Smooth muscle cell of the brain vasculature (primary cell): Measurements from ENCODE around the gene CHRNA3.
A peak's percentile ranks its signal among the peaks of the same experiment; 100 is the strongest.

Source experiments
- DNase-seq: peaks from one replicate; pipeline ENCODE4 v3.0.0-alpha.2; 2012; ENCODE audit warnings: low read depth, low spot score

Gene CHRNA3

DNA sequence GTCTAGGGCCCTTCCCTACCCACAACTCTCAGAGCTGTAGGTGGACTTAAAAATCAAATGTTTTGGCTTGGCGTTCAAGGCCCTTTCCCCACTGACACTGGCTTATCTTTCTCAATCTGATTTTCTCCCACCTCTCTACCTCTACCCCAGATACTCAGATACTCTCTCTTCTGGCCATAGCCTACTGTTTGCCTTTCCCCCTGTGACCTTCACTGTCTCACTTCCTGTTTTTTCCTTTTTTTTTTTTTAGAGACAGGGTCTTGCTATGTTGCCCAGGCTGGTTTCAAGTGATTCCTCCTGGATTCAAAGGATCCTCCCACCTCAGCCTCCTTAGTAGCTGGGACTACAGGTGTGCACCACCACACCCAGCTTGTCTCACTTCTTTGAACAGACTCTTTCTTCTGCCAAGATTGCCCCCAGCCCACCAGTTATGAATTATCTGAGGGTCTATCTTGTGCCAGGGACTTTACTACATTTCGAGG is 15.6 kb upstream of the CHRNA3 start:
- no peak for DNase-seq

DNA sequence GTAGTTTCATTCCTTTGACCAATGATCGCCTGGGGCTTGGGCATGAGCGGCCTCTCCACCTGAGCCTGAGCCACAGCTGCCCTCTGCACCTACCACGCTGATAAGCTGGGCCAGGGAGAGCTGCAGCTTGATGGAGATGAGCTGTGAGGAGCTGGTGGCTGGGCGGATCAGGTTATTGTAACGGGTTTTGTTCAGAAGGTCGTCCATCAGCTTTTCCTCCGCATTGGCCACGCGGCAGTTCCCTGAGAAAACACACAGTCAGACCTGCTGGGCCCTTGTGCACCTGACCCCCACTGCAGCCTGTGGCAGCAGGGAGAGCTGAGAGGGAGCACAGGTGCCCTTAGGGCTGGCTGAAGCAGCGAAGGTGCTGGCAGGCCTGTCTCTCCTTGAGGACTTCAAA is 14.6 kb upstream of the CHRNA3 start:
- no peak for DNase-seq

DNA sequence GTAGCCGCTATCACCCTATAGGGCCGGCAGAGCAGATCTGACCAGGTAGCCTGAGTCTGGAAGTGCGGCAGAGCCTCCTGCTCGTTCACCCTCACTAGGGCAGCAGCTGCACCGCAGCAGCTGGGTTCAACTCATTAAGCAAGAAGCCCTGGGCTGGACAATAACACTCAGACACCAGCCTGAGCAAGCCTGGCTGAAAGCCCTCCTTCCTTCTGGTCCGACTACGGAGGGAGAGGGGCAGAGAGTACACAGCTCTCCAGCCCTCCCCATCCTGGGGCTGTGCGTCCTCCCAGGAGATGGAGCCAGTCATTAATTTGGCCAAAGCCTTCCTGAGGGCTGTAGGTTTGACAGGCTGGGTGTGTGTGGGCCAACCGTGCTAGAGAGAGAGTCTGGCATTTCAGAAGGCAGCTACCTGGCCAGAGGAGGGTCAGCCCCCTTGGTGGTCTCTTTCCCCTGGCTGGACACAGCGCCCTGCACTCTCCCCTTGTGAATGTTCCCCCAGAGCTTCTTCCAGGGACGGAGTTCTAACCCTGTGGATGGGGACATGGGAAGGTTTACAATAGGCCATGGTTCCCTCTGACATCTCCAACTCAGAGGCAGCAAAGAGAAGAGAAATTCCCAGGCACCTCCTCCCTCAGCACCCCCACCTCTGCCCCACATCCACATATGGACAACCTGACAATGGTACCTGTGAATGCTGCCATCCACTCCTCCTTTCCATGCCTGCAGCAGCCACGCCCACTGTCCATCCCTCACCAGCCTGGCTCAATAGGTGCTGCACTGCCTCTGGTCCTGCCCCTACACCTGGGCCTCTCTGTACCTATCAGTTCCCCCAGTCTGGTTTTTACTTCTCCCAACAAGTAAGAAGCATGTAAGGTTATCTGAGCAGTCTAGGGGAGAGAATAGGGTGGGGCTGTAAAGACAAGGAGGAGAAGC is 13.7 kb upstream of the CHRNA3 start:
- no peak for DNase-seq

DNA sequence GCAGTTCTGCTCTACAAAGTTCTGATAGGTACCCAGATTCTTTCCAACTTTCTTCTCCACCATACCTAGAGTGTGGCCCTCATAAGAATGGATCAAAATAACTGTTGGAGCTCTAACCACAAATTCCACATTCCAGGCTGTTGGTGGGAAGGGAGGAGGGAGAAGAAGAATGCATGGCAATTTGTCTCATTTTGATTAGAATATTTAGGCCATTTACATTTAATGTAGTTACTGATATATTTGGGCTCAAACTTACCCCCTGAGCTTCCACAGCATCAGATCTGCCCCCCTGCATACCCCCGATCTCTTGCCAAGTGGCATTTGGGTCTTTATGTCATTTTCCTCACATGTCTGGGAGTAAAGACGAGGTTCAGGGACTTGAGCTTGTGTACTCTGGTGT is 12.6 kb upstream of the CHRNA3 start:
- no peak for DNase-seq

DNA sequence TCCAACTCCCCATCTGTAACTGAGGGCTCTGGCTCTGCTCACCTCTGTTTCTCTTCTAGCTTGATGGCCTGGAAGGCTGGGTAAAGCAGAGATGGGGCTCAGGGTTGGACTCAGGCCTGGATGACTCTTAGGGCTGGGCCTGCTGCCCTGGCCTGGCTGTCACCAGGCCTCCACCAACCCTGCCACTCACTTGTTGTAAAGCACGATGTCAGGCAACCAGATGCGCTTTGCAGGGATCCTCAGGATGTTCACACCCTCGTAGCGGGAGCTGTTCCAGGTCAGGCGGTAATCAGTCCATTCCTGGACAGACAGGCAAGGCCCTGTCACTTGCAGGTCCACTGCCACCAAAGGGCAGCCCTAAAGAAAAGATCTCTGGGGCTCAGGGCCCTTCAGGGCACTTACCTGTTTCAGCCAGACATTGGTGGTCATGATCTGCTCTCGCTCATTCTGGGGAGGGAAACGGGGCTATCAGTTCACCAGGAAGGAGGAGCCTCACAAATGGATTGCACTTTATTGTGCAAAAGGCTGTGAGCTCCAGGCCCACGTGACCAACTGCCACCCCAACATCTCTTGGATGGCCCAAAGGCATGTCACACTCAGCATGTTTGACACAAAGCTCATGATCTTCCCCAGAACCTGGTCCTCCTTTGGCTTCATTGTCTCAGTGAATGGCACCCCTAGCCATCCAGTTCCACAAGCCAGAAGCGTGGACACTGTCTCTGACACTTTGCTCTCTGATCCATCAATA is 10.3 kb upstream of the CHRNA3 start:
- DNase-seq: no peak

DNA sequence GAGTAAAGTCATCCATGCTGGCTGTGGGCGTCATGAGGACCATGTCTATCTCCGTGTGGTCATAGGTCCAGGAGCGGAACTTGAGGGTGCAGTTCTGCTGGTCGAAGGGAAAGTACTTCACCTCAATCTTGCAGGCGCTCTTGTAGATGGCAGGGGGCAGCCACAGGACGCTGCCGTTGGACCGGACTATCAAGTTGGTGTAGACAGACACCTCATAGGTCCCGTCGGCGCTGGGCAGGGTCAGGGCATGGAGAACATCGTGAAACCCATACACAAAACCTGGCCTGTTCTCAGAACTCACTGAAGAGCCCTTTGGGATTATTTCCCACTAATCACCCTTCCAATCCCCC is 8.9 kb upstream of the CHRNA3 start:
- no peak for DNase-seq

DNA sequence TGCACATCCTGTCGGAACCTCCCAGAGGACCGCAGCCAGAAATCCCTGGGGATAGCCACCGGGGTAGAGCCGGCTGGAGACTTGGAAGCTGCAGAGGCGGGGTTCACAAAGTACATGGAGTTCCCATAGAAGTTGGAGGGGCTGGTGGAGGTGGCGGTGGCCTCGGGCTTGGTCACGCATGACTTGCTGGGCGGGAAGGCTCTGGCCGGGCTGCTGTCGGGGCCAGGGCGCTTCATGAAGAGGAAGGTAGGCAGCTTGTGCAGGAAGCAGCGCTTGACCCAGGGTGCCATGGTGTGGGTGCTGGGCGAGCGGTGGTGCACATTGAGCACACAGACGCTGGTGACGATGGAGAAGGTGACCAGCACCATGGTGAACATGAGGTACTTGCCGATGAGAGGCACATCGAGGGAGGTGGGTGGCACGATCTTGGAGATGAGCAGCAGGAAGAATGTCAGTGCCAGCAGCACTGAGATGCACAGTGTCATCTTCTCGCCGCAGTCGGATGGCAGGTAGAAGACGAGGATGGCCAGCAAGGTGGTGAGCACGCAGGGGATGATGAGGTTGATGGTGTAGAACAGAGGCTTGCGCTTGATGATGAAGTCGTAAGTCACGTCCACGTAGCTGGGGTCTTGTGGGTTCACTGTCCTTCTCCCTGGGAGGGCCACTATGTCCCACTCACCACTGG is 8.4 kb upstream of the CHRNA3 start:
- no peak for DNase-seq

DNA sequence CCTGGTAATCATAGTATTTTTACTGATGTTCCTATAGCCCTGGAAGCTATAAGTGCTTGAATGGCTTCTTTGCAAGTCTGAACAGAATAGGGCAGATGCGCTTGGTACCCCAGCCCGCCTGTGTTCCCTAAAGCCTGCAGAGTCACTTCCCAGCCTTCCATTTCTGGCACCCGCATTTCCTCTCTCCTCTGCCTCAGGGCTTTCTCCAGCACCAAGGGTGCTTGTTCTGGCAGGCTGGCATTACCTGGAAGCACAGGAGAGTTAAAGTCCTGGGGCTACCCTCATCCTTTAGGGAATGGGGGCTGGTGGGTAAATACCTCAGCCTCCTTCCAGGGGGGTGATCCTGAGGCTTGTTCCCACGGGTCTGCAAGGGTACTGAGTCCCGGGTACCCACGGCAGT is 7.4 kb upstream of the CHRNA3 start:
- DNase-seq: no peak

DNA sequence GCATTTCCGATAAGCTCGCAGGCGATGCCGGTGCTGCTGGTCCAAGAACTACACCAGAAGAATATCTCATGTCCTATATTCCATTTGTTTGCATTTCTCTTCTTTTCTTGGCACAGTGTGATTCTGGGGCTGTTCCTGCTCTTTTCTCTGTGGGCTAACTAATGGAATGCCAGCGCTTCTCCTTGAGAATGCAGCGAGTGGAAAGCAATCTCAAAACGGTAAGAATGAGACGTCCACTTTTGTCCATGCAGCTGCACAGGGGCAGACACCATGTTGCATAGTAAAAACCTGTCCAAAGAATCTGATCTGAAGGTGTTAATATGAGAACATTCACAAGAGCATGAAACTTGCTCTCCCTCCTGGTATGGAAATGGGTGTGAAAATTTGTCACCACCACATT is 6.6 kb upstream of the CHRNA3 start:
- no peak for DNase-seq

DNA sequence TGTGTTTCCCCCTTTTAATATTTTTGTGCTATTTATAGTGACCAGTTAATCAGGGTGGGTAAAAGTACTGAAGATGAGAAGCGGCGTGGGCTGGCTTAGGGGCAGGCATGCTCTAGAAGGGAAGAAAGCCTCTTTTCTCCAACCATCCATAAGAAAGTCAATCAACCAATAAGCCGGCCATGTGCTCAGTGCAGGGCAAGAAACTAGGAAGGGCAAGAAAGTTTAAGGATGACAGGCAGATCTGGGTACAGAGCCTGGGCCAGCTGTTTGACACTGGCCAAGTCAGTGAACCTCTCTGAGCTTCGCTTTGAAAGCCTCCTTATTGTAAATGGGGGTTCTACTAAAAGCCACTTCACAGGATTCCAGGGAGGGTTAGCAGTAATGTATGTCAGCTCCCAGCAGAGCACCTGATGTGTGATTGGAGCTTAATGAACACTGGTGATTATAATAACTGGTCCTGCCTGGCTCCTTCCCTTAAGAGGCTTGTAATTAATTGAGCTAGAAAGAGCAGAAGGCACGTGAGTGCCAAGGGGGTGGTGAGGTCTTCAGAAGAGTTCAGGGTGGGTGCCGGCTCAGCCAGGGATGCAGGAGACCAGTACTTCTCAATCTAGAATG is 5.7 kb upstream of the CHRNA3 start:
- no peak for DNase-seq

DNA sequence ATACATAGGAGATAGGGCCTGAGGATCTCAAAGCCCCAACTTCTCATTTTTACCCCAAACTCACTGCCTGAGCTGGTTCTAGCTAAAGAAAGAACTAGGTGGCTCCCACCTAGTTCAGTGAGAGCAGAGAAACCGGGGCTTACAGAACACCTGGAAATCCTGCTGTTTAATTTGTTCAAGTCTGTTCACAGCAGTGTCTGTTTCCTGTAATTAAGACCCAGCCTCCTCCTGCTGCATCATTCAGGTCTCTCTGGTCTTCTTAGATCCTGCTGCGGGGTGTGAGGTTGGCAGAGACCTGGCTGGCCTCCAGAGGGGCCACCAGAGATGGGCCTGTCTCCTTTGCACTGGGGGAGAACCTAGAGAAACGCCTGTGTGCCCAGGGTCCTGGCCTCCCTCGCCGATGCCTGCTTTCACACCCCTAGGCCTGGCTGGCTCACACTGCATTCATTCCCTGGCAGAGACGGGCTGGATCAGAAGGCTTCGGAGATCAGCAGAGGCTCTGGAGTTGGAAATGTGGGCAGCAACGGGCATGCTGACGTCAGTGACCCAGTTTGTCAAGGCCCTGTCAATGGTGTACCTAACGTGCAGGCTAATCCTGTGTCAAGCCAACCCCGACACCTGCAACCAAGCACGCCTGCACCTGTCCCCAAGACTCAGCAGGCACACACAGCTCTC is 4.9 kb upstream of the CHRNA3 start:
- no peak for DNase-seq

DNA sequence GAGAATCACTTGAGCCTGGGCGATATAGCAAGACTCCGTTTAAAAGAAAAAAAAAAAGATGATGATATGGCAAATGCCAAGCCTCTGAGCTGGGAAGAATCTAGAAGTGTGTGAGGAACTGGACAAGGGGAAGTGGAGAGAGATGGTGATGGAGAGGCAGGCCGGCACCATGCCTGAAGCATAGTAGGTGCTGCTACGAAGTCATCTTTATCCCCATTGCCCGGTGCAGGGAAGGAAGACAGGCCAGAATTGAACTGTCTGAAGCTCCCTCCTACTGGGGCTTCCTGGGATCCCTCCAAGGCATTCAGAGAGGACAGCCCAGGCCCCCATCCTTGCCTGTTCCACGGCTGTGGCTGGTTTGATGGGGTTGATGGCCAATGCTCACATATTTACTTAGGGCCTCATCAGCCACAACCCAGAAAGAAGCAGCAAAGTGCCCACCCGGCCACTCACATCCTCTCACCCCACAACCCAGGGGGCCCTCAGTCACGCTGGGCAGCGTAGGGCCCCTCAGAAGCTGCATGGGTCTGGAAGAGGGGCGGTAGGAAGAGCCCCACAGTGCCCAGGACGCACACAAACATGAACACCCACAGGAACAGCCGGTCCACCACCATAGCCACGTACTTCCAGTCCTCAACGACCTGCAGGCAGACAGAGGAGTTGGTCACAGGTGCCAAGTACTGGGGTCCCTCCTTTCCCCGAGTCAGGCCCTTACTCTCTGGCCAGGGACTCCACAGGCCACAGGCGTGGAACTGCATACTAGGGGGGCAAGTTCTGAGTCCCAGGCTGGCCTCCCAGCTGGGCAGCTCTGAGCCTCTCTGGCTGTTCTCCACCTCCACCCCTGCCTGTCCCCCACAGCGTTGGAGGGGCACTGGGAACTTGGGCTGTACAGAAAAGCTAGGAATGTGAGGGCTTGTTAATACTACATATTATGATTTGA is 4.1 kb upstream of the CHRNA3 start:
- DNase-seq: no peak

DNA sequence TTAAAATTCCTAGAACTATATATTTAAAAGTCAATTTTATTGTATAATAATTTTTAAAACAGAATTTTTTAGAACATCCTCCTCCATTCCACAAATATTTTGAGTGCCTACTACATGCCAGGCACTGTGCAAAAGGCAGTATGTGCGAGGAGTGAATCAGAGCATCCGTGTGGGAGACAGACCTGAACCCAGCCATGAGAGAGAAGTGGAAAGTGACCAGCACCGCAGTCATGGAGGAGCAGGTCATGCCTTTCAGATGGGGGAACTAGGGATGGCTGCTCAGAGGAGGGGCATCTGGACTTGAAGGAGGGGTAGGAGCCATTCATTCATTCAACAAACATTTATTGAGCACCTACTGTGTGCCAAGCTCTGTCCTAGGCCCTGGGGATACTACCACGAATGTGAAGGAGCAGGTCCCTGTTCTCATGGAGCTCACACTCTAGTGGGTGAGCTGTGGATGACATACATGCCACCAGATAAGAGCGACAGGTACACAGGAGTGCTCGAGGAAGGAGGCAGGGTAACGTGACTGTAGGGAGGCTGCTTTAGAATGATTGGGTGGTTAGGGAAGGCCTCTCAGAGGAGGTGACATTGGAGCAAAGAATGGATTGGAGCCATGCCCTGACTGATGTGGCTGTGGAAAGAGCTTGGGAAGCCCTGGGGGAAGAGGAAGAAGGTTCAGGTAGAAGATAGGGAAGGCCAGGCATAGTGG is 3.1 kb upstream of the CHRNA3 start:
- DNase-seq: no peak

DNA sequence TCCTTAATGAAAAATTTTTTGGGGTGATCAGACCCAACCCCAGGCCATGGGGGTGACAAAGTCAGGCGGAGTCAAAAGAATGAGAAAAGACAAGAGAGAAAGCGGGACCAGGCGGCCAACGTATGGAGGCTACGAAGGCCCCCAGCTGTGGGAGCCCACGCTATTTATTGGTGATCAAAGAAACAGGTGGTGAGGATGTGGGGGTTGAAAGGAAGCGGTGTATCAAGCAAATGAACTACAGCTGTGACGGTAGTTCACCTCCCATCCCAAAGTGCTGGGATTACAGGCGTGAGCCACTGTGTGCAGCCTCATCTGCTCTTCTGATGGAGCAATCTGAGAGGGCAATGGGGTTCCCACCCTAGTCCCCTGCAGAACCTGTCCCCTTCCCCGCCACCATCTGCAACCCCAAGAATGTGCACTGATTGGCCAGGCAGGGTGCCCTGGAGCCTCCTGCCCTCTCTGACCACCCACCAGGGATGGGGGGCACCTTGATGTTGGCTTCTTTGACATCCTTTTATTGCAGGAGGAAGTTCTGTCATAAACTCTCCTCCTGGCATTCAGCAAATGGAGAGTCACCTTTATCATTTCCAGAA is 1.1 kb upstream of the CHRNA3 start:
- DNase-seq: no peak

DNA sequence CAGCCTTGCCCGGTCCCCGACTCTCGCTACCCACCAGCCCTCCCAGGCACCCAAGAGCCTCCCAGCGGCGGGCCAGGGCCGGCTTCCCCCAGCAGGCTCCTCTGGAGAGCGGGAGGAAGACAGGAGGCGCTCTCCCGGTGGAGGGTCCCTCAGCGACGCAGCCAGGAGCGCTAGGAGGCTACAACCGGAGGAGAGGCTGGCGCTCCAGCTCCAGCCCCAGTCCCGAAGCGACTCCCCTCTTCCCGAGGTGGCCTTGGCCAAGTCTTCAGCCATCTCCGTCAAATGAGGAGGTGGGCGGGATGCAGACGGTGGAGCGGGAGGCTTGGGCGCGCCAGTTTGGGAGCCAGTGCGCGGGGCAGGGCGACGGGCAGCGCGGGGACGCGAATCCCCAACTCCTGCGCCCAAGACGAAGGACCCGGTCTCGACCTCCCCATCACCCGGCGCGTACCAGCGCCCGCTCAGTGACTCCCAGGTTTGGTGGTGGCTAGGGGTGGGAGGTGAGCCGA is 722 bp downstream of the CHRNA3 start:
- DNase-seq: no peak

DNA sequence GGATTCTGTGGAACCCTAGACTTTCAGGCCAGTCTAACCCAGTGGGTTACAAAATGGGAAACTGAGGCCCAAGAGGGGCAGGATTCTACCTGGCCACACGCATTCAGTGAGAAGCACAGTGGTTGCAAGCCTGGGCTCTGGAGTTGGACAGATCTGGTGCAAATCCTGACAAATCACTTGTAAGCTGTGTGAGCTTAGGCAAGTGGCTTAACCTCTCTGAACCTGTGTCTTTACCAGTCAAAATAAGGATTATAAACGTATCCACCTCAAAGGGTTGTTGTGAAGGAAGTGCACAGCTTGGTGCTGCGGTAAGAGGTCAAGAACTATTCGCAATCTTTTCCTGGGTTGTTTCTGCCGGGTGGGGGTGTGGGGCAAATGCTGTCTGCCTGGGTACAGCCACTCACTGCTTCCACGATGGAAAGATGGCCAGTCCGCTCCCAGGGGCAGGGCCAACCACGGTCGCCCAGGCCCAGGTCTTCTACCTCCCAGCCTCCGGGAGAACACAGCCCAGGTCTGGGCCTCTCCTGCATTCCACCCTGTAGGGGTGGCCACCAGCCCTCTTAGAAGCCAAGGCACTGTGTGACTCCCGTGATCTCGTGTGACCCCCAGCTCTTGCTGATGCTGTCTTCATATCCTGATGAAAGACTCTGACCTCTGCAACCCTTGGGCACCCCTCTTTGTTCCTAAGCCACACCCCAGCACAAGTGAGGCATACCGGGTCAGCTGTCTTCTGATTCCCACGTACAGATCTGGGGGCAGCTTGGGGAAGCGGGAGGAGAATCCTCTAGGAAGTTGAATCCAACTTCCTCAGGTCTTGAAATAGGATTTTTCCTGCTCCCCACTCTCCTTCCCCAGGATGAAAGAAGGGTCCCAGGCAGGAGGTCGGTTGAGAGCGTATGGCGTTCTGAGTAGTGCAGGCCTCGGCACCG is 1.5 kb downstream of the CHRNA3 start:
- no peak for DNase-seq

DNA sequence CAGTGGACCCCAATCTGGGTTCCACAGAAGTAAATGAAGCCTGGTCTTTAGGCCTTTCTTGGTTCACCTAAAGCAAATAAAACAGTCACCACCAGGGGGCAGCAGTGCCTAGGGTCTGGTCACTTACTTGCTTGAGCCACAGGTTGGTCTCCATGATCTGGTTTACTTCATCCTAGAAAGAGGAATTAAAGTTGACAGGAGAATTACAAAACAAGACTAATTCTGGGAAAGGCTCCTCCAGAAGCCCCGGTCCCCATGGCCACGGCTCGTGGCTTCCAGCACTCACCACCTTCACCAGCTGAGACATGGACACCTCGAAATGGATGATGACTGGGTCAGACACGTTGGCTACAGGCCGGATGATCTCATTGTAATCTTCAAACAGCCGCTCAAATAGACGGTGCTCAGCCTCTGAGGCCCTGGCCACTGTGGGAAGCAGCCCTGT is 2.3 kb downstream of the CHRNA3 start:
- peak; percentile 68 for DNase-seq

DNA sequence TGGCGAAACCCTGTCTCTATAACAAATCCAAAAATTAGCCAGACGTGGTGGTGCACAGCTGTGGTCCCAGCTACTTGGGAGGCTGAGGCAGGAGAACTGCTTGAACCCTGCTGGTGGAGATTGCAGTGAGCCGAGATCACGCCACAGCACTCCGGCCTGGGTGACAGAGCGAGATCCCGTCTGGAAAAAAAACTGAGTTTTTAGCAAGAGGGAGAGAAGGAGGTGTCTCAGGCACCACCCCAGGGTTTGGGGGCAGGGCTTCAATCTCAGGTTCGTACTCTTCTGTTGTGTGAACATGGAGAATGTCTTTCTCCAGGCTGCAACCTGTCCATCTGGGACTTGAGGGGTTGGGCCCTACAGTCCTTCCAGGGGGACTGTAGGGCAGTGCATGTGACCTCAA is 2.7 kb downstream of the CHRNA3 start:
- DNase-seq: no peak
